Fibroblast of lung (primary cell): Measurements from ENCODE around the gene ZFP91. TPM values are rescaled to one million over a fixed set of nuclear protein-coding genes. Genes with fewer than 3 reads are reported as not detected.

Source experiments
- DNase-seq, 2 donors: peaks; one replicate each; pipeline versions ENCODE4 v3.0.0 to v3.0.0-alpha.2; 2010; ENCODE audit warnings: low read depth in 2 of 2
- H2AFZ ChIP-seq: 2 replicates; pipeline ENCODE4 v1.5.1; 2012; ENCODE audit warnings: low read length, control low read depth, inconsistent platforms
- H3K27ac ChIP-seq: 2 replicates; pipeline ENCODE4 v1.5.1; 2011; ENCODE audit warnings: low read length, control low read depth; ENCODE audit not compliant: insufficient read depth
- H3K27me3 ChIP-seq: 2 replicates; pipeline ENCODE4 v1.5.1; 2011; ENCODE audit warnings: mild to moderate bottlenecking, low read length; ENCODE audit not compliant: control insufficient read depth, insufficient read depth
- H3K36me3 ChIP-seq: 2 replicates; pipeline ENCODE4 v1.5.1; 2011; ENCODE audit warnings: low read length; ENCODE audit not compliant: control insufficient read depth, insufficient read depth
- H3K4me1 ChIP-seq: 2 replicates; pipeline ENCODE4 v1.5.1; 2011; ENCODE audit warnings: low read length; ENCODE audit not compliant: control insufficient read depth, insufficient read depth; ENCODE audit errors: extremely low read depth
- H3K4me2 ChIP-seq: 2 replicates; pipeline ENCODE4 v1.5.1; 2011; ENCODE audit warnings: low read length, control low read depth; ENCODE audit not compliant: insufficient read depth; ENCODE audit errors: extremely low read depth
- H3K4me3 ChIP-seq, 4 experiments: fragments of 200-600 bp in 1 of 4; sonication (generic) in 1 of 4; replicated peaks in 1 of 4; 2 replicates each; pipeline ENCODE4 v1.5.1; 2011 to 2016; ENCODE audit warnings: low read length in 4 of 4, low read depth in 3 of 4, mild to moderate bottlenecking in 3 of 4, control low read depth in 2 of 4, inconsistent platforms in 1 of 4, mixed read lengths in 1 of 4; ENCODE audit not compliant: insufficient read depth in 1 of 4; ENCODE audit errors: control extremely low read depth in 1 of 4
- H3K79me2 ChIP-seq: 2 replicates; pipeline ENCODE4 v1.5.1; 2012; ENCODE audit warnings: mild to moderate bottlenecking, low read length, inconsistent platforms; ENCODE audit not compliant: control insufficient read depth, insufficient read depth
- H3K9ac ChIP-seq: 2 replicates; pipeline ENCODE4 v1.5.1; 2011; ENCODE audit warnings: mild to moderate bottlenecking, low read length, control low read depth; ENCODE audit not compliant: insufficient read depth
- H3K9me3 ChIP-seq: 2 replicates; pipeline ENCODE4 v1.5.1; 2012; ENCODE audit warnings: low read depth, low read length; ENCODE audit not compliant: control insufficient read depth, insufficient read depth
- H4K20me1 ChIP-seq: 2 replicates; pipeline ENCODE4 v1.5.1; 2011; ENCODE audit warnings: low read length; ENCODE audit not compliant: control insufficient read depth, insufficient read depth; ENCODE audit errors: extremely low read depth
- EZH2 ChIP-seq: IDR thresholded peaks from 2 replicates; pipeline ENCODE4 v1.5.1; 2012; ENCODE audit warnings: low read length, control low read depth, mild to moderate bottlenecking; ENCODE audit errors: missing control alignments
- polyA plus RNA-seq, 2 donors: library from polyadenylated mRNA; depleted of rRNA in 1 of 2; stranded (reverse) in 1 of 2; unstranded in 1 of 2; fragments of >200 nt; gene quantifications; 2 replicates each; pipeline ENCODE4 v1.2.1, GENCODE V29; 2011 to 2012; ENCODE audit warnings: missing spikeins in 1 of 2
- total RNA-seq: library from RNA; depleted of rRNA; stranded (reverse); fragments of >200 nt; gene quantifications from 2 replicates; pipeline ENCODE4 v1.2.1, GENCODE V29; 2014
- TF ChIP-seq, protein P1 (sequence below), 2 donors: IDR thresholded peaks in 1 of 2; conservative IDR thresholded peaks in 1 of 2; 1 replicate in 1 of 2; 2 replicates in 1 of 2; pipeline ENCODE4 v1.5.1; 2011 to 2012; ENCODE audit warnings: low read length in 2 of 2, control low read depth in 1 of 2, inconsistent platforms in 1 of 2, low read depth in 1 of 2, mild to moderate bottlenecking in 1 of 2

Gene ZFP91
- total and polyA plus RNA-seq, 2 donors (not counting 1 experiment from before 2014, with no cell fraction given): 50.2 to 56.9 TPM

DNA sequence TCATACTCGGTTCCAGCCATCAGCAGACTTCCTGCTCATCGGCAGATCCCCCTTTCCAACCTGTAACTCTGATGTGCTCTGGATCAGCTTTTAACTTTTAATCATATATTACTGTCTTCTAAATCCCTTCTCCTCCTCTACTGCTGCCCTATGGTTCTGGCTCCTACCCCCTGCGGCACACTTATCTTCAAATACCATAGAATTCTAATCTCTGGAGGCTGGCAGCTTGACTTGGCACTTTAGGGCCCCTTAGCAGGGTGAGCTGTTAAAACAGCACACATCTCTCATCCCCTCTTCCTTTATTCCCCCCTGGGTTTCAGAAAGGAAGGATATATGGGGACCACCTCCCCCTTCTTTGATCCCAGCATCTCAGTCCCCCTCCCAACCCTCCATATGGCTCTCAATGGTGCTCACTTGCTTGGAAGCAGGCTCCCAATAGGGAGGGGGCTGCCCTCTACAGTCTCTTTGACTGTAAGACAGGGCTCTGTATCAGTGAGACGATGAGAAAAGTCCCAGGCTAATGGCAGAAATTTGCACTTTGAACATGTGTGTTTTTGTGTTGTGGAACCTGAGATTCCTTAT lies 39.2 kb downstream of the ZFP91 start:
- Histone ChIP-seq H3K4me1 (peaks cover 6% of the 10 kb centered on the region), H3K9me3 (no peaks in the 10 kb centered on the region), H3K27me3 (no peaks in the 10 kb centered on the region), H3K4me2 (no peak overlapping the region), H3K4me3 (no peak overlapping the region), H3K27ac (no peak overlapping the region), H3K79me2 (peaks cover 13% of the 10 kb centered on the region), H3K36me3 (peaks cover 19% of the 10 kb centered on the region), H2AFZ (no peak overlapping the region), H3K9ac (no peak overlapping the region), H4K20me1 (no peaks in the 10 kb centered on the region)
- TF ChIP-seq EZH2: no peak
- TF ChIP-seq, protein P1, sequence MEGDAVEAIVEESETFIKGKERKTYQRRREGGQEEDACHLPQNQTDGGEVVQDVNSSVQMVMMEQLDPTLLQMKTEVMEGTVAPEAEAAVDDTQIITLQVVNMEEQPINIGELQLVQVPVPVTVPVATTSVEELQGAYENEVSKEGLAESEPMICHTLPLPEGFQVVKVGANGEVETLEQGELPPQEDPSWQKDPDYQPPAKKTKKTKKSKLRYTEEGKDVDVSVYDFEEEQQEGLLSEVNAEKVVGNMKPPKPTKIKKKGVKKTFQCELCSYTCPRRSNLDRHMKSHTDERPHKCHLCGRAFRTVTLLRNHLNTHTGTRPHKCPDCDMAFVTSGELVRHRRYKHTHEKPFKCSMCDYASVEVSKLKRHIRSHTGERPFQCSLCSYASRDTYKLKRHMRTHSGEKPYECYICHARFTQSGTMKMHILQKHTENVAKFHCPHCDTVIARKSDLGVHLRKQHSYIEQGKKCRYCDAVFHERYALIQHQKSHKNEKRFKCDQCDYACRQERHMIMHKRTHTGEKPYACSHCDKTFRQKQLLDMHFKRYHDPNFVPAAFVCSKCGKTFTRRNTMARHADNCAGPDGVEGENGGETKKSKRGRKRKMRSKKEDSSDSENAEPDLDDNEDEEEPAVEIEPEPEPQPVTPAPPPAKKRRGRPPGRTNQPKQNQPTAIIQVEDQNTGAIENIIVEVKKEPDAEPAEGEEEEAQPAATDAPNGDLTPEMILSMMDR (conservative IDR thresholded peaks at IDR 0.05 in 1 of 2, IDR thresholded peaks at IDR 0.05 in 1 of 2; ENCODE audit: low read depth in 1 of 2, low read length in 2 of 2): peak in 1 of 2 donors; percentile 14
- no peak for DNase-seq

DNA sequence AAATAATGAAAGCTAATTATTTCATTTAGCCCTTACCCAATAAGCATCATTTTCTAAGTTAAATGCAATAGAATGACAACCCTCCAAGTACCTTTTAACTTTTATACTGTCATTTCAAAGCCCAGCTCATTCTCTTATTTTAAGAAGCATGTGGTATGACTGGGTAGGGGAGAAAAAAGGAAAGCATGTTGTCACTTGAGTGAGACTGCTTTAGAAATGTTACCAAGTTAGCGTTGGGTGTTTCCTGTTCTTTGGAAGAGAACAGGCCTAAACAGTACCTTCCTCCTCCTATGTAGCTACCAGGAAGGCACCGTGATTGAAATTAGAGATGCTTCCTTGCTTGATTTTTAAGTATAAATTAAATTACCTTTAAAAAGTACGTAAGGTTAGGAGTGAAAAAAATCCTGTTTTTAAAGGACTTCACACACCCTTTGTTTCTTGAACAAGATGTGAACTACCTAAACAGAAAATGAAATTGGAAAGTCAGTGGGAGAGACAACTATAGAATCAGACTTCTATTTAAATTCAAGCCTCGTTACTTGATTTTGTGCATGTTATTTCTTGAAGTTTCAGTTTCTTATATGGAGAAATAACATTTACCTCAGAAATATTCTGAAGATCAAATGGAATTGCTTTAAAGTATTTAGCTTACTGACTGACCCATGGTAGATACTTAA lies 42.9 kb downstream of the ZFP91 start:
- H3K9ac ChIP-seq: no peak overlapping the region
- no peaks in the 10 kb centered on the region for H4K20me1 ChIP-seq
- no peak for DNase-seq
- H2AFZ ChIP-seq: no peak overlapping the region
- no peak overlapping the region for H3K27ac ChIP-seq
- no peak overlapping the region for H3K4me2 ChIP-seq
- TF ChIP-seq, protein P1 (conservative IDR thresholded peaks at IDR 0.05 in 1 of 2, IDR thresholded peaks at IDR 0.05 in 1 of 2; ENCODE audit: low read depth in 1 of 2, low read length in 2 of 2): no peak
- no peak for TF ChIP-seq EZH2
- peaks cover 9% of the 10 kb centered on the region for H3K36me3 ChIP-seq
- no peaks in the 10 kb centered on the region for H3K27me3 ChIP-seq
- no peaks in the 10 kb centered on the region for H3K9me3 ChIP-seq
- H3K4me1 ChIP-seq: peaks cover 15% of the 10 kb centered on the region
- no peak overlapping the region for H3K4me3 ChIP-seq
- peaks cover 12% of the 10 kb centered on the region for H3K79me2 ChIP-seq

DNA sequence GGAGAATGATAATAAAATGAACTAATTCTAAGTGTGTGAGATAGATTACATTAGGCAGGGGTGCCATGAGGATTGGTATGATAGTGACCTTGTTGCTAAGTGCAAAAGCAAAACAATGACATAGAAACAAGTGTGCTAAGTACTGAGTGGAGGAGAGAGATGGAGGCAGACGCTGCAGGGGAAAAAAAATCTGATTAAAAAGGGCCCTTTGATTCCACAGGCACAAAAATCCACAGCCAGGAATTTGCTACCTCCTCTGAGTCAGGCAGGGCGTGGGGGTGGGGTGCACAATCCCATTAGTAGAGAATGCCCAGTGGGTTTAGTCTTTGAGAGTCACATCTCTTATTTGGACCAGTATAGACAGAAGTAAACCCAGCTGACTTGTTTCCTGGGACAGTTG lies 43.5 kb downstream of the ZFP91 start, which contains the start of gene CNTF:
Gene CNTF (plus strand): TSS at position 322 of the 400 bp plus-strand sequence. CDS start 88 bp downstream, outside the sequence.
- Histone ChIP-seq H3K79me2 (peaks cover 7% of the 10 kb centered on the region), H3K27me3 (no peaks in the 10 kb centered on the region), H3K9ac (no peak within 1 kb of the TSS), H3K27ac (peak within 1 kb of the TSS; percentile 1), H3K9me3 (no peaks in the 10 kb centered on the region), H3K4me1 (peaks cover 11% of the 10 kb centered on the region), H3K4me3 (no peak within 1 kb of the TSS), H3K36me3 (peaks cover 5% of the 10 kb centered on the region), H3K4me2 (no peak within 1 kb of the TSS), H2AFZ (no peak within 1 kb of the TSS), H4K20me1 (no peaks in the 10 kb centered on the region)
- TF ChIP-seq, protein P1 (conservative IDR thresholded peaks at IDR 0.05 in 1 of 2, IDR thresholded peaks at IDR 0.05 in 1 of 2; ENCODE audit: low read depth in 1 of 2, low read length in 2 of 2): no peak
- TF ChIP-seq EZH2: no peak
- peak in 1 of 2 donors; percentile 61 for DNase-seq
